ENCODE data around the gene GFPT2.
"Not testable (repeated sequence)": the region's sequence is repeated elsewhere in the genome, so short reads cannot be mapped to it uniquely, and the experiment has no call there.

Gene GFPT2

GRCh38 chr5:180303226-180304015 lies 49.7 kb downstream of the GFPT2 start:
- DNase-seq = no peak

- DNase-seq = no peak
These were observed 50.9 kb downstream of the GFPT2 start for GRCh38 chr5:180302256-180302655.

GRCh38 chr5:180301253-180301652 lies 51.9 kb downstream of the GFPT2 start:
- DNase-seq = no peak

GRCh38 chr5:180299526-180299925 lies 53.6 kb downstream of the GFPT2 start:
- DNase-seq = no peak

- not testable (repeated sequence) for DNase-seq
These were observed 54.1 kb downstream of the GFPT2 start for GRCh38 chr5:180299014-180299413.

- no peak for DNase-seq
These were observed 55.4 kb downstream of the GFPT2 start for GRCh38 chr5:180297587-180298282.

GRCh38 chr5:180296771-180297170 lies 56.4 kb downstream of the GFPT2 start:
- no peak for DNase-seq

GRCh38 chr5:180294913-180295555 lies 58.1 kb downstream of the GFPT2 start:
- DNase-seq = no peak

- DNase-seq = no peak
These were observed 58.7 kb downstream of the GFPT2 start for GRCh38 chr5:180294411-180294810.

GRCh38 chr5:180291943-180292831 lies 60.9 kb downstream of the GFPT2 start, which contains the start of gene MAPK9:
TSS of gene MAPK9 (minus strand) at chr5:180292083. CDS start at chr5:180280561, 11,522 bp downstream.
- peak; percentile 81 for DNase-seq

- peak; percentile 11 for DNase-seq
These were observed 61.7 kb downstream of the GFPT2 start for GRCh38 chr5:180291234-180291940.

- no peak for DNase-seq
These were observed 62.4 kb downstream of the GFPT2 start for GRCh38 chr5:180290568-180291233.

- no peak for DNase-seq
These were observed 63.2 kb downstream of the GFPT2 start for GRCh38 chr5:180289966-180290365.

- DNase-seq = no peak
These were observed 63.7 kb downstream of the GFPT2 start for GRCh38 chr5:180289433-180289832.

GRCh38 chr5:180287868-180288267 lies 65.3 kb downstream of the GFPT2 start:
- DNase-seq = no peak

- DNase-seq = no peak
These were observed 65.7 kb downstream of the GFPT2 start for GRCh38 chr5:180287404-180287803.

- no peak for DNase-seq
These were observed 69.0 kb downstream of the GFPT2 start for GRCh38 chr5:180284149-180284548.

GRCh38 chr5:180283026-180283615 lies 70.0 kb downstream of the GFPT2 start:
- no peak for DNase-seq

- DNase-seq = no peak
These were observed 70.9 kb downstream of the GFPT2 start for GRCh38 chr5:180282281-180282680.

GRCh38 chr5:180281706-180282105 lies 71.4 kb downstream of the GFPT2 start:
- no peak for DNase-seq

- DNase-seq = no peak
These were observed 78.4 kb downstream of the GFPT2 start for GRCh38 chr5:180274695-180275094.

Measured in stimulated activated CD4-positive, alpha-beta T cell treated with anti-CD3 and anti-CD28 coated beads, Interleukin-4, amount 100 ng/mL, for 24 hours (primary cell).